ENCODE measurements around the gene RRP1B.

RRP1B gene

GRCh38 chr21:43723648-43724047, 64.3 kb downstream of the RRP1B start:
- no peak overlapping the region for H3K4me3 Mint-ChIP-seq
- no peak for DNase-seq (ENCODE audit: low spot score)
- H3K9me3 Mint-ChIP-seq, result no peaks in the 10 kb centered on the region
- H3K4me1 Mint-ChIP-seq (ENCODE audit: low read depth), result peaks cover 47% of the 10 kb centered on the region
- H3K27me3 Mint-ChIP-seq (ENCODE audit: low read depth), result no peaks in the 10 kb centered on the region
- H3K27ac Mint-ChIP-seq, result no peak overlapping the region
- peaks cover 9% of the 10 kb centered on the region for H3K36me3 Mint-ChIP-seq (ENCODE audit: low read depth)

- Mint-ChIP-seq H3K27ac (peak overlapping the region; percentile 71), H3K9me3 (no peaks in the 10 kb centered on the region), H3K4me1 (ENCODE audit: low read depth) (peaks cover 50% of the 10 kb centered on the region), H3K27me3 (ENCODE audit: low read depth) (no peaks in the 10 kb centered on the region), H3K4me3 (peak overlapping the region; percentile 81), H3K36me3 (ENCODE audit: low read depth) (peaks cover 5% of the 10 kb centered on the region)
- no peak for DNase-seq (ENCODE audit: low spot score)
Measured at GRCh38 chr21:43726686-43727518, 67.5 kb downstream of the RRP1B start.

GRCh38 chr21:43727519-43728153, 68.3 kb downstream of the RRP1B start:
- Mint-ChIP-seq H3K4me1 (ENCODE audit: low read depth) (peaks cover 45% of the 10 kb centered on the region), H3K9me3 (no peaks in the 10 kb centered on the region), H3K36me3 (ENCODE audit: low read depth) (peaks cover 5% of the 10 kb centered on the region), H3K27me3 (ENCODE audit: low read depth) (no peaks in the 10 kb centered on the region), H3K4me3 (peak overlapping the region; percentile 81), H3K27ac (peak overlapping the region; percentile 72)
- no peak for DNase-seq (ENCODE audit: low spot score)

GRCh38 chr21:43728154-43728466, 68.8 kb downstream of the RRP1B start:
- peaks cover 45% of the 10 kb centered on the region for H3K4me1 Mint-ChIP-seq (ENCODE audit: low read depth)
- H3K4me3 Mint-ChIP-seq, result peak overlapping the region; percentile 81
- H3K9me3 Mint-ChIP-seq, result no peaks in the 10 kb centered on the region
- no peak for DNase-seq (ENCODE audit: low spot score)
- H3K27ac Mint-ChIP-seq, result peak overlapping the region; percentile 72
- no peaks in the 10 kb centered on the region for H3K27me3 Mint-ChIP-seq (ENCODE audit: low read depth)
- peaks cover 5% of the 10 kb centered on the region for H3K36me3 Mint-ChIP-seq (ENCODE audit: low read depth)

- H3K27me3 Mint-ChIP-seq (ENCODE audit: low read depth), result no peaks in the 10 kb centered on the region
- H3K9me3 Mint-ChIP-seq, result no peaks in the 10 kb centered on the region
Measured at GRCh38 chr21:43728467-43729390, 69.4 kb downstream of the RRP1B start.

GRCh38 chr21:43731476-43731875, 72.1 kb downstream of the RRP1B start:
- no peak overlapping the region for H3K4me3 Mint-ChIP-seq
- H3K27me3 Mint-ChIP-seq (ENCODE audit: low read depth), result no peaks in the 10 kb centered on the region

More at GRCh38 chr21:43728467-43729390, 69.4 kb downstream of the RRP1B start:
- DNase-seq (ENCODE audit: low spot score), result peak; percentile 92
- Mint-ChIP-seq H3K4me3 (peak overlapping the region; percentile 81), H3K27ac (peak overlapping the region; percentile 72), H3K36me3 (ENCODE audit: low read depth) (peaks cover 5% of the 10 kb centered on the region), H3K4me1 (ENCODE audit: low read depth) (peaks cover 48% of the 10 kb centered on the region)

GRCh38 chr21:43731891-43732711, 72.7 kb downstream of the RRP1B start:
- Mint-ChIP-seq H3K27me3 (ENCODE audit: low read depth) (no peaks in the 10 kb centered on the region), H3K4me1 (ENCODE audit: low read depth) (peaks cover 36% of the 10 kb centered on the region), H3K36me3 (ENCODE audit: low read depth) (peaks cover 6% of the 10 kb centered on the region), H3K27ac (no peak overlapping the region), H3K9me3 (no peaks in the 10 kb centered on the region), H3K4me3 (no peak overlapping the region)
- no peak for DNase-seq (ENCODE audit: low spot score)

More at GRCh38 chr21:43731476-43731875, 72.1 kb downstream of the RRP1B start:
- Mint-ChIP-seq H3K9me3 (no peaks in the 10 kb centered on the region), H3K4me1 (ENCODE audit: low read depth) (peaks cover 42% of the 10 kb centered on the region), H3K36me3 (ENCODE audit: low read depth) (peaks cover 7% of the 10 kb centered on the region), H3K27ac (no peak overlapping the region)
- no peak for DNase-seq (ENCODE audit: low spot score)

GRCh38 chr21:43733060-43733459, 73.7 kb downstream of the RRP1B start:
- peaks cover 27% of the 10 kb centered on the region for H3K4me1 Mint-ChIP-seq (ENCODE audit: low read depth)
- H3K9me3 Mint-ChIP-seq, result no peaks in the 10 kb centered on the region
- no peaks in the 10 kb centered on the region for H3K27me3 Mint-ChIP-seq (ENCODE audit: low read depth)
- no peak overlapping the region for H3K27ac Mint-ChIP-seq
- H3K4me3 Mint-ChIP-seq, result no peak overlapping the region
- DNase-seq (ENCODE audit: low spot score), result no peak
- peaks cover 8% of the 10 kb centered on the region for H3K36me3 Mint-ChIP-seq (ENCODE audit: low read depth)

GRCh38 chr21:43733529-43734071, 74.2 kb downstream of the RRP1B start:
- no peak for DNase-seq (ENCODE audit: low spot score)
- H3K36me3 Mint-ChIP-seq (ENCODE audit: low read depth), result peaks cover 9% of the 10 kb centered on the region
- H3K9me3 Mint-ChIP-seq, result no peaks in the 10 kb centered on the region

GRCh38 chr21:43734131-43734927, 75.0 kb downstream of the RRP1B start:
- Mint-ChIP-seq H3K4me3 (no peak overlapping the region), H3K4me1 (ENCODE audit: low read depth) (peaks cover 16% of the 10 kb centered on the region)

More at GRCh38 chr21:43733529-43734071, 74.2 kb downstream of the RRP1B start:
- Mint-ChIP-seq H3K4me3 (no peak overlapping the region), H3K27me3 (ENCODE audit: low read depth) (no peaks in the 10 kb centered on the region), H3K4me1 (ENCODE audit: low read depth) (peaks cover 21% of the 10 kb centered on the region), H3K27ac (no peak overlapping the region)

GRCh38 chr21:43734928-43735229, 75.5 kb downstream of the RRP1B start:
- no peak for DNase-seq (ENCODE audit: low spot score)
- Mint-ChIP-seq H3K27me3 (ENCODE audit: low read depth) (no peaks in the 10 kb centered on the region), H3K4me1 (ENCODE audit: low read depth) (peaks cover 12% of the 10 kb centered on the region), H3K4me3 (no peak overlapping the region), H3K27ac (no peak overlapping the region), H3K9me3 (no peaks in the 10 kb centered on the region), H3K36me3 (ENCODE audit: low read depth) (peaks cover 9% of the 10 kb centered on the region)

More at GRCh38 chr21:43734131-43734927, 75.0 kb downstream of the RRP1B start:
- Mint-ChIP-seq H3K9me3 (no peaks in the 10 kb centered on the region), H3K36me3 (ENCODE audit: low read depth) (peaks cover 9% of the 10 kb centered on the region), H3K27me3 (ENCODE audit: low read depth) (no peaks in the 10 kb centered on the region), H3K27ac (no peak overlapping the region)
- DNase-seq (ENCODE audit: low spot score), result no peak

- peaks cover 12% of the 10 kb centered on the region for H3K4me1 Mint-ChIP-seq (ENCODE audit: low read depth)
- no peak overlapping the region for H3K4me3 Mint-ChIP-seq
- DNase-seq (ENCODE audit: low spot score), result no peak
- no peak overlapping the region for H3K27ac Mint-ChIP-seq
- H3K27me3 Mint-ChIP-seq (ENCODE audit: low read depth), result no peaks in the 10 kb centered on the region
- peaks cover 9% of the 10 kb centered on the region for H3K36me3 Mint-ChIP-seq (ENCODE audit: low read depth)
- no peaks in the 10 kb centered on the region for H3K9me3 Mint-ChIP-seq
Measured at GRCh38 chr21:43735236-43736091, 76.1 kb downstream of the RRP1B start.
